ENCODE data around the gene TXLNG.

- TF ChIP-seq, protein P1, sequence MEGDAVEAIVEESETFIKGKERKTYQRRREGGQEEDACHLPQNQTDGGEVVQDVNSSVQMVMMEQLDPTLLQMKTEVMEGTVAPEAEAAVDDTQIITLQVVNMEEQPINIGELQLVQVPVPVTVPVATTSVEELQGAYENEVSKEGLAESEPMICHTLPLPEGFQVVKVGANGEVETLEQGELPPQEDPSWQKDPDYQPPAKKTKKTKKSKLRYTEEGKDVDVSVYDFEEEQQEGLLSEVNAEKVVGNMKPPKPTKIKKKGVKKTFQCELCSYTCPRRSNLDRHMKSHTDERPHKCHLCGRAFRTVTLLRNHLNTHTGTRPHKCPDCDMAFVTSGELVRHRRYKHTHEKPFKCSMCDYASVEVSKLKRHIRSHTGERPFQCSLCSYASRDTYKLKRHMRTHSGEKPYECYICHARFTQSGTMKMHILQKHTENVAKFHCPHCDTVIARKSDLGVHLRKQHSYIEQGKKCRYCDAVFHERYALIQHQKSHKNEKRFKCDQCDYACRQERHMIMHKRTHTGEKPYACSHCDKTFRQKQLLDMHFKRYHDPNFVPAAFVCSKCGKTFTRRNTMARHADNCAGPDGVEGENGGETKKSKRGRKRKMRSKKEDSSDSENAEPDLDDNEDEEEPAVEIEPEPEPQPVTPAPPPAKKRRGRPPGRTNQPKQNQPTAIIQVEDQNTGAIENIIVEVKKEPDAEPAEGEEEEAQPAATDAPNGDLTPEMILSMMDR (IDR thresholded peaks at IDR 0.05; ENCODE audit: borderline replicate concordance, extremely low read depth, low read length, poor library complexity, severe bottlenecking) = no peak
- no peak for TF ChIP-seq EZH2 (IDR thresholded peaks at IDR 0.05; ENCODE audit: borderline replicate concordance, low read depth, low read length, severe bottlenecking)
Measured at GRCh38 chrX:16839852-16840460, 53.7 kb downstream of the TXLNG start.

Measured in DND-41 (cell line).